HG03460 (cell line): Measurements from ENCODE around the gene NT5DC1.

Source experiments
- ATAC-seq: cut with Tn5 transposase; IDR thresholded peaks from one replicate; pipeline ENCODE4 v1.9.1; 2021; ENCODE audit not compliant: unreplicated experiment

The NT5DC1 gene

DNA sequence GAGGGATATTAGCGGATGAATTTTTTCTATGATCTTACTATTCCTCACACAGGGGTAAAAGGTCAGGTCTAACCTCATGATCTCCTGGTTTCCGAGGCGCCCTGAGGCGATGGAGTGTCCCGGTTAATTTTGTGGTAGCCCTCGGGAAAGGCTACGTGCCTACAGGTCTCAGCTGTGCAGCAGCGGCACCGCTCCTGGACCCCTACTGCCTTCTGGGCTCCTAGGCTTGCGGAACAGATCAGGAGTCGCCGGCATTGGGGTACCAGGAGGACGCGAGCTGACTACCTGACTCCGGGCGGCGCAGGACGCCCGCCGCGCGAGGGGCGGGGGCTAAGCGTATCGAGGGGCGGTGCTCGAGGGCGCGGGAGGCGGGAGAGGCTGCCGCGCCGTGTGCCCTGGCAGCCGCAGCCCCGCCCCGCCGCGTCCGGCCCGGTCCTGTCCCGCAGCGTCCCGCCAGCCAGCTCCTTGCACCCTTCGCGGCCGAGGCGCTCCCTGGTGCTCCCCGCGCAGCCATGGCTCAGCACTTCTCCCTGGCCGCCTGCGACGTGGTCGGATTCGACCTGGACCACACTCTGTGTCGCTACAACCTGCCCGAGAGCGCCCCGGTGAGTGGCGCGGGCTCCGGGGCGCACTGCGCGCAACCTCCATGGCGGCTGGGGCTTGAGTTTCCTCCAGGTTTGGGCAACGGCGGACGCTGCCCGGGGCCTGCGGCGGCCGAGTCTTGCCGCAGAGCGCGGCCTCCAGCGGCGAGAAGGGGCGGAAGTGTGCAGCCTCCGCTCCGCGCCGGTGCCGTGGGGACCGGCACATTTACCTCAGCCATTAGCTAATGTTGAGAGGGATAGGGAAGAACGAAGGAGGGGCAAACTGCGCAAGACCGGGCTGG lies at the start of gene NT5DC1:
Gene NT5DC1 (plus strand): TSS at position 435 of the 883 bp plus-strand sequence. CDS start 78 bp downstream, at position 513.
- ATAC-seq, result peak; percentile 83

GRCh38 chr6:116051244-116051643 lies 49.4 kb upstream of the NT5DC1 start:
- ATAC-seq, result no peak

- no peak for ATAC-seq
These were observed 45.1 kb upstream of the NT5DC1 start for GRCh38 chr6:116055513-116055912.

DNA sequence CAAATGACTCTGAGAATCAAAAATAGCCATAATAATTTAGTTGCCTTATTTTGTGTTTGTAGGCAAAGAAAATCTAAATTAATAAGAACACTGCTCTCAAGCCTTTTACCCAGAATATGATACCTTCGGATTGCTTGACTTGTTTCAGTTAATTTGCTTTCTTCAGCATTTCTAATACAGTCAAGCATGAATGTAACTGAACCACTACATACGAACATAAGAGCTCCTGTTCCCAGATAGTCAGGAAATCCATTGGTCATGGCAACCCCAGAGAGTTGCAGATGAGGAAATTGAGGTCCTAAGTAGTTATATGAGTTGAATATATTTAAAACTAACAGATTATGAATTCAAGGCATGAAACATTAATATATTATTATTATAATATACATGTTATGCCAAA lies 42.9 kb upstream of the NT5DC1 start:
- ATAC-seq, result no peak

DNA sequence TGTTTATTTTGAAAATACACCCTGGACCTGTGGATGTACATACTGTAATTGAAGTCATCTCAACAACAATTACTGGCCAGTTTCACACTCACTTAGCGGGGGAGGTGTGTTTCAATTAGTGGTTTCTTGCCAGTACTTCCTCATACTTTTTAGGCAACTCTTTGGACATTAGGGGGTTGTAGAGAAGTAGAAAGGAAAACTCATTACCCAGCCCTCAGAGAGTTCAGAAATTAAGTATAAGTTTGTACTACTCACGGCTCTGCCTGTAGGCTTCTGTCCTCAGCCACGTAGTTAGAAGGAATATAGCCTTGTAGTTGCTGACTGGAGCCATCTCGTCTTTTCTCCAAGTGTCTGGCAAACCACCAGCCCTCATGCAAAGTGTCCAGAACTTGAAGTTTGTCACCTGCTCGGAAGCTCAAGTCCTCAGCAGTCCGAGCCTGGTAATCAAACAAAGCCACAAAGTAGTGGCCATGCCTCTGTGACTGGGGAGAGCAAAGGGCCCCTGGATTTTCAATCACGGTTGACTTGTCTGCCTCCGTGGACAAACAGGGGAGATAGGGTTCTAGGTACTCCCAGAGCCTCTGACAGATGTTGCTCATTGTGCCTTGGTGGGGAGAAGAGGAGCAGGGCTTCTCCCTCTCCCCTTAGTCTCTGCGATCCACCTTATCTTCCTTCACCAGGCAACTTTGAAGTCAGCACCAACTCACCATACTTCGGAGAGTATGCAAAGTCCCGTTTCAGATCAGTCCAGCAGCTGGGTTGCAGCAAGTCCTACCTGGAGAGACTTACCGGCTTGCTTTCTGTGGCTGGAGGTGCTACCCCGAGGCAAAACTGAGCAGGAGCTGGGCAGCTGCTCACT lies 40.7 kb upstream of the NT5DC1 start:
- peak; percentile 67 for ATAC-seq

- ATAC-seq, result no peak
These were observed 39.9 kb upstream of the NT5DC1 start, which contains the start of gene FRK for GRCh38 chr6:116060572-116061283. Gene FRK, minus strand, starts transcription at chr6:116060891. Its CDS starts 580 bp downstream, at chr6:116060311.

DNA sequence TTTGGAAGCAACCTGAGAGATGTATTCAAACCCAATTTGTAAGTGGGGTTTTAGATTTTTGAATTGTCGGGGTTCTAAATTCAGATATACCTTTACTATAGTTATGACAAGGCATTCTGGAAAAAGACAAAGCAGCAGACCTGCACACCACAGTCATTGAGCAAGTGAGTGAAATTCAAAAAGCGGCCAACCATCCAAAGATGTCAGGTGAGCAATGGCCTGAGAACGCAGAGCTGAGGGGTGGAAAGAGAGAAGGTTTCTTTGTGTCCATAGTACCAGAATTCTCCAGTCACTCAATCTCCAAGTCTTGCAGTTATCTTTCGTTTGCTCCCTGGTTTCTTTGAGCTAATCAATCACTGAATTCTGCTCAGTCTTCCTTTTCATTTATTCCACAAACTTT lies 38.2 kb upstream of the NT5DC1 start:
- no peak for ATAC-seq

- ATAC-seq, result no peak
These were observed 36.0 kb upstream of the NT5DC1 start for GRCh38 chr6:116064666-116065065.

GRCh38 chr6:116066789-116067188 lies 33.9 kb upstream of the NT5DC1 start:
- ATAC-seq, result no peak

- ATAC-seq, result no peak
These were observed 30.6 kb upstream of the NT5DC1 start for GRCh38 chr6:116070101-116070500.

GRCh38 chr6:116070616-116071389 lies 29.9 kb upstream of the NT5DC1 start:
- ATAC-seq, result no peak

GRCh38 chr6:116072368-116072767 lies 28.3 kb upstream of the NT5DC1 start:
- ATAC-seq, result no peak

DNA sequence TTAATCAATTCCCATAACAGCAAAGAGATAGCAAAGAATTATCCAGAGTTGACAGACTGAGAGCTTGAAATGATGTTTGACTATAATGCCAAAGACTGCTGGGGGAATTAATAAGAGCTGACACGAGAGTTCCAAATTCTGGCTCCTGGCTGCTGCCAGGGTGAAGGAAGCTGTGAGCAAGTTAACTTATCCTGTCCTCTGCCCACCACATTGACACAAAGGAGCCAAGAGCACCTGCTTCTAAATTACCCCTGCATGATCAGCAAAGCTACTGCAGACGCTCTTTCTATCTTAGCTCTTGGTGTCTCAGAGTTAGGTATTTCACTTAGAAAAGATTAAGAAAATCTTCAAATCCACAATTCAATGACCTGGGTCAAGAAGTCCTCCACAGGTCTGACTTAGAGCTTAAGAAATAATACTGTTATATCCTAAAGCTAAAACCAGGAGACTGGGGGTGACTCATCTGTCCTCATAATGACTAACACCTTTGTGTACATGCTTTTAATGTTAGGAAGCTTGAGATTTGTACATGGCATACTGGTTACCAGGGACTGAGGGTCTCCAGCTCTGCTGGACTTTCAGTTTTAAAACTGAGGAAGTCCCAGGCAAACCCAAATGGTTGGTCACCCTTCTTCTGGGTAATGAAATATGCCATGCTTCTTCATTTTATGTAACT lies 26.8 kb upstream of the NT5DC1 start:
- ATAC-seq, result no peak

- ATAC-seq, result no peak
These were observed 25.8 kb upstream of the NT5DC1 start for GRCh38 chr6:116074732-116075390.

DNA sequence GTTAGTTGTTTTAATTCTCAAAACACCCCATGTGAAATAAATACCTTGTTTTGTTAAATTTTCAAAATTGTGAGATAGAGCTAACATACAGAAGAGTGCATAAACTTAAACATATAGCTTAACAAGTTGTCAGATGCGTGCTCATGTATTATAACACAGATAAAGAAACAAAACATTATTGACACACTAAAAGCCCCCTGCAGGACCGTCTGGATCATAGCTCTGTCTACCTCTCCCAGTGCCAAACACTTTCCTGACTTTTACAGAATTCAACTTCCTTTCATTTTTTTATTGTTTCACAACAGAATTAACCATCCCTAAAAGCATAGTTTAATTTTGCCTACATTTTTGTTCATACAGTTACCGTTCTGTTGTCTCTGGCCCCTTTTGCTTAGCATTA lies 22.1 kb upstream of the NT5DC1 start:
- ATAC-seq, result no peak

GRCh38 chr6:116078945-116079344 lies 21.7 kb upstream of the NT5DC1 start:
- no peak for ATAC-seq

GRCh38 chr6:116083052-116083451 lies 17.6 kb upstream of the NT5DC1 start:
- no peak for ATAC-seq

- no peak for ATAC-seq
These were observed 16.4 kb upstream of the NT5DC1 start for GRCh38 chr6:116084284-116084683.

GRCh38 chr6:116087437-116088027 lies 13.1 kb upstream of the NT5DC1 start:
- peak; percentile 97 for ATAC-seq
